SU-DHL-6 (cell line): ENCODE results near the gene PTCH1.

Source experiments
- H2AFZ ChIP-seq: fragments of 200-600 bp; sonication (generic); 2 replicates; pipeline ENCODE4 v1.6.1; 2014; ENCODE audit warnings: low read depth, mild to moderate bottlenecking, moderate library complexity, mixed read lengths, antibody characterized with exemption, low read length; ENCODE audit not compliant: severe bottlenecking
- H3F3A ChIP-seq: fragments of 200-600 bp; shearing (Covaris generic); 2 replicates; pipeline ENCODE4 v1.6.0; 2016; ENCODE audit warnings: antibody characterized with exemption, mild to moderate bottlenecking; ENCODE audit not compliant: insufficient read depth
- H3K27ac ChIP-seq: fragments of 200-600 bp; sonication (generic); 2 replicates; pipeline ENCODE4 v1.5.1; 2016; ENCODE audit warnings: low read depth, mild to moderate bottlenecking, low read length, moderate library complexity, mixed read lengths
- H3K27me3 ChIP-seq: fragments of 200-600 bp; sonication (generic), shearing (Covaris generic); 2 replicates; pipeline ENCODE4 v1.6.0; 2014; ENCODE audit warnings: mild to moderate bottlenecking, low read length
- H3K36me3 ChIP-seq: fragments of 200-600 bp; sonication (generic); 2 replicates; pipeline ENCODE4 v1.6.1; 2014; ENCODE audit warnings: mild to moderate bottlenecking, low read length, mixed read lengths
- H3K4me2 ChIP-seq: fragments of 300-600, 200-600 bp; shearing (Covaris generic), sonication (generic); 2 replicates; pipeline ENCODE4 v1.6.0; 2014; ENCODE audit warnings: low read length, low read depth, mild to moderate bottlenecking; ENCODE audit not compliant: poor library complexity, severe bottlenecking
- H3K4me3 ChIP-seq: fragments of 200-600 bp; sonication (generic); 2 replicates; pipeline ENCODE4 v1.5.1; 2014; ENCODE audit warnings: antibody characterized with exemption, low read length, mild to moderate bottlenecking, mixed read lengths; ENCODE audit not compliant: insufficient read depth, poor library complexity, severe bottlenecking
- H3K79me2 ChIP-seq: fragments of 200-600 bp; sonication (generic); 2 replicates; pipeline ENCODE4 v1.6.1; 2014; ENCODE audit warnings: mild to moderate bottlenecking, low read length, moderate library complexity; ENCODE audit not compliant: insufficient read depth
- H3K9ac ChIP-seq: fragments of 200-600 bp; sonication (generic); 2 replicates; pipeline ENCODE4 v1.7.0; 2014; ENCODE audit warnings: mild to moderate bottlenecking, low read length
- H3K9me2 ChIP-seq: fragments of 200-600 bp; sonication (generic); replicated peaks from 2 replicates; pipeline ENCODE4 v1.6.1; 2014; ENCODE audit warnings: low read length; ENCODE audit not compliant: insufficient read depth
- H3K9me3 ChIP-seq: fragments of 200-600 bp; sonication (generic); 2 replicates; pipeline ENCODE4 v1.6.1; 2014; ENCODE audit warnings: low read length, mixed read lengths; ENCODE audit not compliant: insufficient read depth
- H4K20me1 ChIP-seq: fragments of 200-600 bp; sonication (generic); 2 replicates; pipeline ENCODE4 v1.6.1; 2014; ENCODE audit warnings: low read depth, mild to moderate bottlenecking, antibody characterized with exemption, low read length, moderate library complexity, mixed read lengths
- EZH2phosphoT487 ChIP-seq: fragments of 200-600 bp; sonication (generic), shearing (Covaris generic); conservative IDR thresholded peaks from 2 replicates; pipeline ENCODE4 v1.6.1; 2018; ENCODE audit warnings: mild to moderate bottlenecking, antibody characterized with exemption, low read length, moderate library complexity, mixed read lengths
- TF ChIP-seq, protein P1 (sequence below): fragments of 200-600 bp; sonication (generic); IDR thresholded peaks from one replicate; pipeline ENCODE4 v1.5.1; 2017; ENCODE audit warnings: antibody characterized with exemption, mild to moderate bottlenecking, low read length, moderate library complexity; ENCODE audit not compliant: insufficient read depth, poor library complexity, severe bottlenecking

The PTCH1 gene

DNA sequence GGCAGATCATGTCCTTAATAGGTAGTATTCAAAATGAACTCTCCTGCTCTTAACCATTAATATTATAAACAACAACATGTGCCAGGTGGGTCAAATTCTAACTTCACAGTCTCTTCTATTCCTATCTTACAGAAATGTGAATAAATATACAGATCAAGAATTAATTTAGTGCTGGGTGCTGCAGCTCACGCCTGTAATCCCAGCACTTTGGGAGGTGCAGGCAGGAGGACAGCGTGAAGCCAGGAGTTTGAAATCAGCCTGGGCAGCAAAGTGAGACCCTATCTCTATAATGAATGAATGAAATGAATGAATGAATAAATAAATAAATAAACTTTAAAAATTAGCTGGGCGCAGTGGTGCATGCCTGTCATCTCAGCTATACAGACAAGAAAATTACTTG lies 34.1 kb downstream of the PTCH1 start:
- Histone ChIP-seq H3K9ac (no peak overlapping the region), H3K36me3 (peaks cover 13% of the 10 kb centered on the region; the same call in 1 of the 2 replicates), H3K4me2 (no peak overlapping the region), H3K9me2 (no peaks in the 10 kb centered on the region), H2AFZ (no peak overlapping the region), H3K79me2 (peaks cover 15% of the 10 kb centered on the region), H3F3A (no peaks in the 10 kb centered on the region), H3K4me3 (no peak overlapping the region), H4K20me1 (no peaks in the 10 kb centered on the region), H3K27ac (no peak overlapping the region), H3K9me3 (no peaks in the 10 kb centered on the region), H3K27me3 (no peaks in the 10 kb centered on the region)
- TF ChIP-seq EZH2phosphoT487 = no peak
- TF ChIP-seq, protein P1, sequence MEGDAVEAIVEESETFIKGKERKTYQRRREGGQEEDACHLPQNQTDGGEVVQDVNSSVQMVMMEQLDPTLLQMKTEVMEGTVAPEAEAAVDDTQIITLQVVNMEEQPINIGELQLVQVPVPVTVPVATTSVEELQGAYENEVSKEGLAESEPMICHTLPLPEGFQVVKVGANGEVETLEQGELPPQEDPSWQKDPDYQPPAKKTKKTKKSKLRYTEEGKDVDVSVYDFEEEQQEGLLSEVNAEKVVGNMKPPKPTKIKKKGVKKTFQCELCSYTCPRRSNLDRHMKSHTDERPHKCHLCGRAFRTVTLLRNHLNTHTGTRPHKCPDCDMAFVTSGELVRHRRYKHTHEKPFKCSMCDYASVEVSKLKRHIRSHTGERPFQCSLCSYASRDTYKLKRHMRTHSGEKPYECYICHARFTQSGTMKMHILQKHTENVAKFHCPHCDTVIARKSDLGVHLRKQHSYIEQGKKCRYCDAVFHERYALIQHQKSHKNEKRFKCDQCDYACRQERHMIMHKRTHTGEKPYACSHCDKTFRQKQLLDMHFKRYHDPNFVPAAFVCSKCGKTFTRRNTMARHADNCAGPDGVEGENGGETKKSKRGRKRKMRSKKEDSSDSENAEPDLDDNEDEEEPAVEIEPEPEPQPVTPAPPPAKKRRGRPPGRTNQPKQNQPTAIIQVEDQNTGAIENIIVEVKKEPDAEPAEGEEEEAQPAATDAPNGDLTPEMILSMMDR = no peak

DNA sequence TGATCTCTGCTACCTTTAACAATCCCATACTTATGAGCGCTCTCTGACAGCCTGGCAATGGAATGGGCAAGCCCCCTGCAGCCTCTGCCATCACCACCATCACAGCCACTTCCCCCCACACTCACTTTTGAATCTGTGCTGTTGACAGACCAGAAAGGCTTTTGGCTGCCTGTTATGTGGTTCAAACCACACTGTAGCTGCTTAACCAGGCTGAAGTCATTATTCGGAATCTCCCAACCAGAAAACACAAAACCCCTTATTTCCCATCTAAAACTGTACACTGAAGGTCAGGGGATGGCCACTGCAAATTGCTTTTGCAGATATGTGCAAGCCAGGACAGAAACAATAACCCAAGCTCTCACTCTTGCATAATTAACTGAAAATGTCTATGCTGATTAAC lies 35.8 kb downstream of the PTCH1 start:
- no peaks in the 10 kb centered on the region for H3K9me2 ChIP-seq
- no peak overlapping the region for H2AFZ ChIP-seq
- H3K79me2 ChIP-seq = no peaks in the 10 kb centered on the region; the same call in 1 of the 2 replicates
- peaks cover 16% of the 10 kb centered on the region; the same call in 1 of the 2 replicates for H3K36me3 ChIP-seq
- no peak overlapping the region for H3K4me2 ChIP-seq
- H3K4me3 ChIP-seq = no peak overlapping the region
- no peaks in the 10 kb centered on the region for H4K20me1 ChIP-seq
- H3K27ac ChIP-seq = no peak overlapping the region
- no peak for TF ChIP-seq EZH2phosphoT487
- TF ChIP-seq, protein P1 = no peak
- no peaks in the 10 kb centered on the region for H3K9me3 ChIP-seq
- no peaks in the 10 kb centered on the region for H3F3A ChIP-seq
- no peaks in the 10 kb centered on the region for H3K27me3 ChIP-seq
- H3K9ac ChIP-seq = no peak overlapping the region

DNA sequence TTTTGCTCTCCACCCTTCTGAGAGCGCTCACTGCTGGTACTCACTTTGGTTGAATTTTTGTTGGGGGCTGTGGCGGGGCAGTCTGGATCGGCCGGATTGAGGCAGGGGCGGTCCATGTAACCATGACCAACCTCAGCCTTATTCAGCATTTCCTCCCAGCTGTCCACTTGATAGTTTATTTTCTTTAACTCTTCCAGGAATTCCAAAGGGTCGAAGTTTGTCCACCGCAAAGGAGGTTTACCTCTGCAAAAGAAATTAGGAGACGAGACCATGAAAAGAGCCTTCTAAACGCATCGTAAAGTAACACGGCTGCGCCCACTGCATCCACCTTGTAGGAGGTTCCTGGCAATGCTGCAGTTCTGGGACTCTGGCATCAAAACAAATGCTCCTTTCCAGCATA lies 36.4 kb downstream of the PTCH1 start:
- peaks cover 17% of the 10 kb centered on the region; the same call in 1 of the 2 replicates for H3K36me3 ChIP-seq
- H3K9me3 ChIP-seq = no peaks in the 10 kb centered on the region
- no peak overlapping the region for H2AFZ ChIP-seq
- no peak overlapping the region for H3K9ac ChIP-seq
- H3K79me2 ChIP-seq = no peaks in the 10 kb centered on the region; the same call in 1 of the 2 replicates
- no peaks in the 10 kb centered on the region for H3F3A ChIP-seq
- no peak overlapping the region for H3K4me3 ChIP-seq
- H3K27me3 ChIP-seq = no peaks in the 10 kb centered on the region
- TF ChIP-seq EZH2phosphoT487 = no peak
- TF ChIP-seq, protein P1 = no peak
- no peak overlapping the region for H3K4me2 ChIP-seq
- no peaks in the 10 kb centered on the region for H3K9me2 ChIP-seq
- H3K27ac ChIP-seq = no peak overlapping the region
- no peaks in the 10 kb centered on the region for H4K20me1 ChIP-seq
